Aorta (tissue), 5 donors: Measurements from ENCODE around the gene CPEB1. TPM values are rescaled to one million over a fixed set of nuclear protein-coding genes. Genes with fewer than 3 reads are reported as not detected.
"Not testable (repeated sequence)": the region's sequence is repeated elsewhere in the genome, so short reads cannot be mapped to it uniquely, and the experiment has no call there.

Experiments
- ATAC-seq: fragments of 200-7000 bp; cut with Tn5 transposase; one replicate; pipeline ENCODE4 v1.9.1; 2022; ENCODE audit warnings: moderate library complexity; ENCODE audit not compliant: low FRiP score
- DNase-seq, 2 donors: peaks; one replicate each; pipeline ENCODE4 v3.0.0-alpha.2; 2020
- H3K27ac ChIP-seq, 2 donors: one replicate each; pipeline ENCODE4 v1.5.1; 2013; ENCODE audit warnings: low read length in 2 of 2, mild to moderate bottlenecking in 2 of 2, moderate library complexity in 2 of 2, control low read depth in 1 of 2, inconsistent platforms in 1 of 2, low read depth in 1 of 2
- H3K27me3 ChIP-seq, 2 donors: one replicate each; pipeline ENCODE4 v1.6.1; 2013; ENCODE audit warnings: control low read depth in 1 of 2, low read length in 1 of 2, mild to moderate bottlenecking in 1 of 2, moderate library complexity in 1 of 2; ENCODE audit not compliant: insufficient read depth in 2 of 2, control insufficient read depth in 1 of 2
- H3K36me3 ChIP-seq, 2 donors: one replicate each; pipeline ENCODE4 v1.6.1; 2013; ENCODE audit warnings: control low read depth in 1 of 2, low read length in 1 of 2, mild to moderate bottlenecking in 1 of 2; ENCODE audit not compliant: insufficient read depth in 2 of 2, control insufficient read depth in 1 of 2
- H3K4me1 ChIP-seq, 2 donors: one replicate each; pipeline ENCODE4 v1.6.1; 2013; ENCODE audit warnings: low read length in 2 of 2, control low read depth in 1 of 2, mild to moderate bottlenecking in 1 of 2, moderate library complexity in 1 of 2; ENCODE audit not compliant: insufficient read depth in 2 of 2, control insufficient read depth in 1 of 2
- H3K4me3 ChIP-seq, 2 donors: one replicate each; pipeline ENCODE4 v1.5.1; 2013; ENCODE audit warnings: low read length in 2 of 2, control low read depth in 1 of 2, mild to moderate bottlenecking in 1 of 2
- H3K9me3 ChIP-seq: one replicate; pipeline ENCODE4 v1.6.1; 2013; ENCODE audit warnings: mild to moderate bottlenecking, low read length; ENCODE audit not compliant: control insufficient read depth
- WGBS, 2 donors: extraction: QIAGEN DNeasy Blood & Tissue Kit; methylation state at CpG; one replicate each; pipeline ENCODE4 v1.1.7; 2013; 5-methylcytosine and 5-hydroxymethylcytosine counted together
- intact Hi-C, 2 donors: fragments of 100-400 bp; cut with DNase I; formaldehyde crosslinking; loops; one replicate each; pipeline versions ENCODE4 v1.14.2 to v1.15.0; 2022
- polyA plus RNA-seq, 2 donors: library from polyadenylated mRNA; stranded (reverse); fragments of 200-250 nt; gene quantifications; one replicate each; pipeline ENCODE4 v1.2.3, GENCODE V29; 2013
- total RNA-seq, 2 donors: library from RNA; stranded (reverse); fragmentation: NEBNext Ultra II Directional; extraction: Animal tissue kit (Norgen Biotek cat#: 25700); gene quantifications; one replicate each; pipeline ENCODE4 v1.2.1, GENCODE V29; 2021
- donor health status: healthy with polysubstance abuse.
- donor health status: Bipolar disorder and iron deficiency.
- donor health status: DM: no; HTN: no; CAD: no.
- donor health status: DM: no; HTN: no; CAD: no.
- donor health status: DM: yes; HTN: yes; CAD: no.

CPEB1 gene
- total and polyA plus RNA-seq, 4 donors = 0.88 to 10.3 (median 2.6) TPM

DNA sequence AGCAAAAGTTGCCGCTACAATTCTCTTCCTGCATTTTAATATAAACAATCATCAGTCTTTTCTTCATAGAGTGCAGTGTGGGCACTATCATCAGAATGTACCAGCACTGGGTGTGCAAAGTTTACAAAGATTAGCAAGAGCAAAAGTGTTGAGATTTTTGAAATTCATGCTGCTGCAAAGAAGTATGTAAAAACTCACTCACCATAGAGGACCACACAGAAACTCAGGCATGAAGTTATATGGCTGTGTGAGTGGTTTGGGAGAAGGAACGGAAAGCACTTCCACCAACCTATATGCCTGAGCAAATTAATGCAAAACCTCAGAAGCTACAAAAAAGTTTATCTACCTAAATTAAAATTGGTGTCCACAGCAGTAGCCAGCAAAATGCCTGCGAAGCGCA lies 139.5 kb downstream of the CPEB1 start:
- not testable (repeated sequence) for ATAC-seq
- 94 to 96% methylated on average over 2 of the region's 4 CpGs for WGBS, 2 donors

DNA sequence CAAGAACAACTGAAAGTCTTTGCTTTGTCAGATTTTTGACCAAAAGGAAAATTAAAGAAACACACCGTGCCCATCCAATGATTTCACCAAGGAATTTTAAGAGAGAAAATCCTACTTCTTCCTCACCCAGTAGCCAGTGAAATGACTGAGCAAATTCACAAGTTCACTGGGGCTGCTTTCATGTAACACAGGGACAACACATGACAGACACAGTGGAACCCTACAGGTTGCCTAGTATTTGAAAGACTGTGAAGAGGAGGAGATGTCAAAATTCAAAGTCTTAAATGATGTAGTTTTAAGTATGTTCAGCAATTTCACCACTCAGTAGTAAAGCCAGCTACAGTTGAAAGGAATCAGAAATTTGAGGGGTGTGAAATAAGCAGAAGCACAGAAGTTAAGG lies 140.1 kb downstream of the CPEB1 start:
- H3K9me3 ChIP-seq, intact Hi-C loops, H3K27ac ChIP-seq, ATAC-seq, H3K27me3 ChIP-seq, H3K4me3 ChIP-seq, H3K36me3 ChIP-seq, DNase-seq, H3K4me1 ChIP-seq: not testable (repeated sequence)
- 85 to 86% methylated on average over 1 of the region's 1 CpG for WGBS, 2 donors

More for the DNA sequence above, 139.5 kb downstream of the CPEB1 start:
- DNase-seq, intact Hi-C loops, H3K9me3 ChIP-seq, H3K27ac ChIP-seq, H3K4me3 ChIP-seq, H3K36me3 ChIP-seq, H3K4me1 ChIP-seq, H3K27me3 ChIP-seq: not testable (repeated sequence)

DNA sequence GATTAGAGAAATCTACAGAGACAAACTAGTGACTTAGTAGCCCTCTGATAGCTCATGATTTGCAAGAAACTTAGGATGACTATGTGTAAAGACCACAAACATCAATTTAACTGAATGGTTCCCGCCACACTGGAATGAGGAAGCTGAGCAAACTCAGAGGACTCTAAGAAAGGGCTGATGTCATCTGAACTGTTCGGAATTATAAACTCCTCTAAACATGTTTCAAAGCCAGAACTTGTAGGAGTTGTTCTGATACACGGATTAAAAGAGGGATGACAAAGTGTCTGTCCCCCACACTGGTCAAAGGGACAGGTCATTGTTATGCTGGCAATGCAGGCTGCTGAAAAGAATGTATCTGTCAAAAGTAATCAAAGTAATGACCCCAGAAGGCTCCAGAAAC lies 141.3 kb downstream of the CPEB1 start:
- H3K4me3 ChIP-seq, H3K9me3 ChIP-seq, H3K27me3 ChIP-seq, intact Hi-C loops, DNase-seq, H3K4me1 ChIP-seq, ATAC-seq, H3K36me3 ChIP-seq, H3K27ac ChIP-seq: not testable (repeated sequence)
- no CpG with 5 or more reads among the region's 3 CpGs for WGBS, 2 donors

DNA sequence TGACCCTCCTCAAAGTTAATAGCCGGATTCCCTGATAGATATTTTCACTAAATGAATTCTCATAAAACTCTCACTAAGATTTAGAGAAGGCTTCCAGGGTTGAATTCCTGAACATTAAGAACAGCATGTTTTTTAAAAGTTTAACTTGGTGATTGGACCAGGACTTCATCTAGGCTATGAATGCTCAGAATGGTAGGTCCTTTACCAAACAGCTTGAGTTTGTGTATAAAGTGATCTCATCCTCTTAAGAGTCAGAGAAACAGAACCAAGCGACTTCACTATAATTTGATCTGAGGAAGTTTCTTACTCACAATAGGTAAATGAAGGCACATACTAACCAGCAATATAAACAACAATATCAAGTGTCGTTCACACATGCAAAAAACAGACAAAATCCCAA lies 143.1 kb downstream of the CPEB1 start:
- H3K9me3 ChIP-seq, intact Hi-C loops, H3K4me1 ChIP-seq, ATAC-seq, H3K27me3 ChIP-seq, H3K36me3 ChIP-seq, H3K4me3 ChIP-seq, H3K27ac ChIP-seq, DNase-seq: not testable (repeated sequence)
- WGBS, 2 donors = 84 to 92% methylated on average over 1 of the region's 3 CpGs

DNA sequence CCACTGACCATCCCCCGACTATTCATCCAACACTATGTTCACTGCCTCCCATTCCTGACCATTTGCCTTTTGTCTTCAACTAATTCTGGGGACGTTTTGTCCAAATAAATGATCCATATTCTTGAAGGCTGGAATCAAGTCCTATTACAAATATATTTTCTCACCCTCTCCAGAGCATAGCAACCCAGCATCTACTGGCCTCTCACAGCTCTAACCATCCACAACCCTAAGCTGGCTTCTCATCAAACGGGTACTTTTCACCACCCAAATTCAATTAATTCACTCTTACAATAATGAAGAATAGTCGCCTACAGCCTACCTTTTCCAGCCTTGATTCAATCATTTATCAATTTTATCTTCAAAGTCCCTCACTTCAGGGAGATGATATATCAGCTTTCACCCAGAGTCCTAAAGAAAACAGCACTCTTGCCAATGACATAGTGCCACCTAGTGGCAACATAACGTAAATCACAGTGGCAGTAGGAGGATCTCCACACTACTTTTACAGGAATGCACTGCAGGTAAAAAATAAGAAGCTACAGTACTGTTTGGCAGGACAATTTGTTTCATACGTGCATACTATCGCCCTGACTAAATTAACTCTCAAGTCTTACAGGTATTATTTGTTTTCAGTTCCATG lies 144.3 kb downstream of the CPEB1 start:
- H3K4me3 ChIP-seq, DNase-seq, H3K4me1 ChIP-seq, H3K27ac ChIP-seq, intact Hi-C loops, H3K27me3 ChIP-seq, H3K36me3 ChIP-seq, H3K9me3 ChIP-seq: not testable (repeated sequence)
- WGBS, 2 donors = 30 to 33% methylated on average over 3 of the region's 7 CpGs
- peak; percentile 76 for ATAC-seq

DNA sequence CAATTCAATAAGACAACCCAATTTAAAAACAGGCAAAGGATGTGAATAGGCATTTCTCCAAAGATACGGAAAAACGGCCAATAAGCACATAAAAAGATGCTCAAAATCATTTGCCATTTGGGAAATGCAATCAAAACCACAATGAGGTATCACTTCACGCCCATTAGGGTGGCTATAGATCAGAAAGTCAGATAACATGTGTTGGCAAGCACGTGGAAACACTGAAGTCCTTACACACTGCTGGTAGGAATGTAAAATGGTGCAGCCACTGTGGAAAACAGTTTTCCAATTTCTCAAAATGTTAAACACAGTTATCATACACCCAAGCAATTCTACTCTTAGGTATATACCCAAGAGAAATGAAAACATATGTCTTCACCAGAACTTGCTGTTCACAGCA lies 146.4 kb downstream of the CPEB1 start:
- H3K27ac ChIP-seq, H3K4me3 ChIP-seq, H3K27me3 ChIP-seq, H3K9me3 ChIP-seq, intact Hi-C loops, H3K4me1 ChIP-seq, ATAC-seq, DNase-seq, H3K36me3 ChIP-seq: not testable (repeated sequence)
- 56 to 60% methylated on average over 4 of the region's 4 CpGs for WGBS, 2 donors

DNA sequence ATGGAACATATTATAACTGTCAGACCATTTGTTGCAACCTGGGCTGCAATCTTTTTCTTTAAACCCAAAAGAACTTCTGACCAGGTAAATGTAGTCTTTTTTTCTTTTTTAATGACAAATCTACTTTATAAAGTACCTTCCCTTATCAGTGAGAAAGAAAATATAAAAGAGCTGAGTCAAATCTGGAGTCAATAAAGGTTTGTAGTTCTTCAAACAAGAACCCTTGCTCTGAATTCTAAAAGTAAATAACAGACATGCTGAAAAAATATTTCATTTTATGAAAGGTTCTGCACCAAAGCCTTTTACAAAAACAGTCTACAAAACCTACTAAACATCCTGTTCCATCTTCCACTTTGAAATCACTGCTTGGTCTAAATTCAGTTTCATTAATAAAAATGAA lies 149.2 kb downstream of the CPEB1 start:
- intact Hi-C loops, ATAC-seq: not testable (repeated sequence)

More for the DNA sequence above, 149.2 kb downstream of the CPEB1 start:
- not testable (repeated sequence) for H3K27me3 ChIP-seq, DNase-seq, H3K4me1 ChIP-seq, H3K9me3 ChIP-seq, H3K27ac ChIP-seq, H3K36me3 ChIP-seq, H3K4me3 ChIP-seq

Other genes starting within 250 kb of the CPEB1 start
- 1 to 10 TPM; 1.6 to 4.7 TPM for gene GOLGA6L9, start 217.5 kb downstream of the CPEB1 start, total RNA-seq
- gene GOLGA6L9, start 217.5 kb downstream of the CPEB1 start, polyA plus RNA-seq = 1 to 10 TPM; 2.9 to 3.3 TPM
- 1,000 to 10,000 TPM; 1,022 to 1,110 TPM for gene RPS17, start 106.9 kb downstream of the CPEB1 start, total RNA-seq
- gene RPS17, start 106.9 kb downstream of the CPEB1 start, polyA plus RNA-seq = 1,000 to 10,000 TPM; 4,105 to 7,043 TPM
- gene AP3B2, start 62.5 kb upstream of the CPEB1 start, total RNA-seq = under 1 TPM; 0.16 to 0.42 TPM
- gene AP3B2, start 62.5 kb upstream of the CPEB1 start, polyA plus RNA-seq = 1 to 10 TPM in 1 of 2 donors, not detected in 1; 1.6 TPM
- not detected for gene FSD2, start 158.7 kb upstream of the CPEB1 start, total RNA-seq
- gene FSD2, start 158.7 kb upstream of the CPEB1 start, polyA plus RNA-seq = under 1 TPM in 1 of 2 donors, not detected in 1; under 0.01 TPM
- gene WHAMM, start 162.3 kb upstream of the CPEB1 start, total RNA-seq = 10 to 100 TPM; 11.5 to 11.8 TPM
- 1 to 10 TPM; 2.0 to 4.2 TPM for gene WHAMM, start 162.3 kb upstream of the CPEB1 start, polyA plus RNA-seq